Spleen (tissue), 11 donors: ENCODE results near the gene GLI2. TPM values are rescaled to one million over a fixed set of nuclear protein-coding genes. Genes with fewer than 3 reads are reported as not detected.

Experiments
- DNase-seq: peaks from one replicate; pipeline ENCODE4 v3.0.0-alpha.2; 2020
- H3K27ac ChIP-seq, 8 donors: fragments of 200-600 bp; sonication (generic) in 7 of 8; 1 replicate in 4 of 8; 2 replicates in 4 of 8; pipeline versions ENCODE4 v1.5.0 to v1.8.0; 2016 to 2021; ENCODE audit warnings: inconsistent platforms in 4 of 8, mild to moderate bottlenecking in 4 of 8, moderate library complexity in 1 of 8
- H3K27me3 ChIP-seq, 7 donors: fragments of 200-600 bp; sonication (generic) in 6 of 7; replicated peaks in 1 of 7; 1 replicate in 4 of 7; 2 replicates in 3 of 7; pipeline versions ENCODE4 v1.5.0 to v1.8.0; 2016 to 2021; ENCODE audit warnings: inconsistent platforms in 3 of 7, mild to moderate bottlenecking in 1 of 7
- H3K36me3 ChIP-seq, 6 donors: fragments of 200-600 bp; sonication (generic) in 5 of 6; 1 replicate in 4 of 6; 2 replicates in 2 of 6; pipeline versions ENCODE4 v1.5.0 to v1.8.0; 2016 to 2021; ENCODE audit warnings: inconsistent platforms in 2 of 6
- H3K4me1 ChIP-seq, 6 donors: fragments of 200-600 bp; sonication (generic) in 5 of 6; 1 replicate in 3 of 6; 2 replicates in 3 of 6; pipeline versions ENCODE4 v1.5.0 to v1.8.0; 2016 to 2021; ENCODE audit warnings: inconsistent platforms in 3 of 6
- H3K4me3 ChIP-seq, 8 donors: fragments of 200-600 bp; sonication (generic) in 7 of 8; 1 replicate in 4 of 8; 2 replicates in 4 of 8; pipeline versions ENCODE4 v1.5.0 to v1.8.0; 2016 to 2021; ENCODE audit warnings: inconsistent platforms in 4 of 8, mild to moderate bottlenecking in 4 of 8, moderate library complexity in 2 of 8
- H3K9me3 ChIP-seq, 8 donors: fragments of 200-600 bp; sonication (generic) in 7 of 8; 1 replicate in 4 of 8; 2 replicates in 4 of 8; pipeline versions ENCODE4 v1.5.0 to v1.8.0; 2016 to 2021; ENCODE audit warnings: inconsistent platforms in 4 of 8
- POLR2A ChIP-seq, 3 donors: fragments of 450-650 bp; IDR thresholded peaks; one replicate each; pipeline ENCODE4 v1.5.1; 2017; ENCODE audit warnings: antibody characterized with exemption in 3 of 3, mild to moderate bottlenecking in 1 of 3
- POLR2AphosphoS5 ChIP-seq, 3 donors: sonication (generic); formaldehyde crosslinking; IDR thresholded peaks; one replicate each; pipeline ENCODE4 v1.5.1; 2017; ENCODE audit warnings: antibody characterized with exemption in 3 of 3
- WGBS, 5 donors: extraction: QIAGEN DNeasy Blood & Tissue Kit in 3 of 5; methylation state at CpG; one replicate each; pipeline versions ENCODE4 v1.1.5 to v1.1.7; 2013 to 2018; 5-methylcytosine and 5-hydroxymethylcytosine counted together
- intact Hi-C: fragments of 100-400 bp; cut with DNase I; formaldehyde crosslinking; loops from one replicate; pipeline ENCODE4 v1.15.0; 2023; ENCODE audit warnings: low total_unique reads
- polyA plus RNA-seq, 3 donors: library from polyadenylated mRNA; stranded (reverse); fragments of 200-250 nt; gene quantifications; one replicate each; pipeline ENCODE4 v1.2.1, GENCODE V29; 2013
- total RNA-seq, 7 donors: library from RNA; depleted of rRNA in 3 of 7; stranded (reverse); fragments of >200 nt in 3 of 7; fragmentation: NEBNext Ultra II Directional in 4 of 7; extraction: Animal tissue kit (Norgen Biotek cat#: 25700) in 4 of 7; gene quantifications; one replicate each; pipeline versions ENCODE4 v1.1.0 to v1.2.1, GENCODE V29; 2016 to 2021
- TF ChIP-seq, protein P1 (sequence below), 11 experiments: fragments of 200-600 bp in 7 of 11; fragments of 450-650 bp in 4 of 11; sonication (generic) in 4 of 11; IDR thresholded peaks in 8 of 11; conservative IDR thresholded peaks in 3 of 11; 1 replicate in 7 of 11; 2 replicates in 4 of 11; pipeline versions ENCODE4 v1.4.0 to v1.8.0; 2016 to 2021; ENCODE audit warnings: antibody characterized with exemption in 11 of 11, inconsistent platforms in 4 of 11, mild to moderate bottlenecking in 1 of 11
- donor health status: healthy with polysubstance abuse.
- donor health status: DM: no; HTN: no; CAD: no; lungs with moderate emphysema.
- donor health status: DM: no; HTN: no; CAD: no.
- donor health status: Bipolar disorder and iron deficiency.
- donor health status: healthy.
- donor health status: DM: no; HTN: no; CAD: no.
- donor health status: DM: yes; HTN: yes; CAD: no.

The GLI2 gene
- total and polyA plus RNA-seq, 10 donors: 0.22 to 10.6 (median 1.4) TPM

DNA sequence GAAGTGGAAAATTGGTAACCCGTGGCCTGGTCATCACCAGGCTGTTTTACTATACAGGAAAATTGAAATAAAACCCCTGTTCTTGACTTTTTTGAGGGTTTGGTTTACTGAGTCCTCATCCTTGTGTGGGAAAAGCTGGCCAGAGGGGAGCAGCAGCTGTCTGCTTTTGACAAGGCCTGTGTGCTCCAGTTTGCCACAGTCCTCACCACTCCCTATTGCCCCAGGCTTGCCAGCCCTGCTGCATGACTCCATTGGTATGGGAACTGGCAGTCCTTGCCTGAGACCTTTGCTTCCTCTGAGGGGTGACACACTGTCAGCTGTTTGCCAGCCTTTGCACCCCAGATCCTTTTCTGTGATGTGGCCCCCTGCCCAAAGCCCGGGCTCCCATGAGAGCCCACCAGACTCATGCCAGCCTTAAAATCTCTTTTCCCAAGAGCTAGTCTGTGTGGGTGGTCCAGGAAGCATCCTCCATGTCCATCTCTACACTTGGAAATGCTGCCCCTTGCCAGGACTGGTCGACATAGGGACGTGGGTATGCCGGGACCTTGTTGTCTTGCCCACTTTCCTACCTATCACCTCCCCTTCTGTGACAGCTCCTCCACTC lies 39.0 kb downstream of the GLI2 start:
- Histone ChIP-seq H3K27ac (no peak overlapping the region), H3K4me1 (peaks cover 0 to 7% (median 0%) of the 10 kb centered on the region in 6 donors), H3K4me3 (no peak overlapping the region), H3K9me3 (no peaks in the 10 kb centered on the region), H3K36me3 (no peaks in the 10 kb centered on the region), H3K27me3 (peaks cover 0 to 10% (median 0%) of the 10 kb centered on the region in 7 donors)
- TF ChIP-seq POLR2AphosphoS5 (IDR thresholded peaks at IDR 0.05) (no peak), POLR2A (IDR thresholded peaks at IDR 0.05) (no peak)
- TF ChIP-seq, protein P1, sequence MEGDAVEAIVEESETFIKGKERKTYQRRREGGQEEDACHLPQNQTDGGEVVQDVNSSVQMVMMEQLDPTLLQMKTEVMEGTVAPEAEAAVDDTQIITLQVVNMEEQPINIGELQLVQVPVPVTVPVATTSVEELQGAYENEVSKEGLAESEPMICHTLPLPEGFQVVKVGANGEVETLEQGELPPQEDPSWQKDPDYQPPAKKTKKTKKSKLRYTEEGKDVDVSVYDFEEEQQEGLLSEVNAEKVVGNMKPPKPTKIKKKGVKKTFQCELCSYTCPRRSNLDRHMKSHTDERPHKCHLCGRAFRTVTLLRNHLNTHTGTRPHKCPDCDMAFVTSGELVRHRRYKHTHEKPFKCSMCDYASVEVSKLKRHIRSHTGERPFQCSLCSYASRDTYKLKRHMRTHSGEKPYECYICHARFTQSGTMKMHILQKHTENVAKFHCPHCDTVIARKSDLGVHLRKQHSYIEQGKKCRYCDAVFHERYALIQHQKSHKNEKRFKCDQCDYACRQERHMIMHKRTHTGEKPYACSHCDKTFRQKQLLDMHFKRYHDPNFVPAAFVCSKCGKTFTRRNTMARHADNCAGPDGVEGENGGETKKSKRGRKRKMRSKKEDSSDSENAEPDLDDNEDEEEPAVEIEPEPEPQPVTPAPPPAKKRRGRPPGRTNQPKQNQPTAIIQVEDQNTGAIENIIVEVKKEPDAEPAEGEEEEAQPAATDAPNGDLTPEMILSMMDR (IDR thresholded peaks at IDR 0.05 in 8 of 11, conservative IDR thresholded peaks at IDR 0.05 in 3 of 11): no peak
- intact Hi-C loops: no loop called here
- 76 to 93% (median 82%) methylated on average over 5 of the region's 5 CpGs for WGBS, 5 donors
- DNase-seq: peak; percentile 52

DNA sequence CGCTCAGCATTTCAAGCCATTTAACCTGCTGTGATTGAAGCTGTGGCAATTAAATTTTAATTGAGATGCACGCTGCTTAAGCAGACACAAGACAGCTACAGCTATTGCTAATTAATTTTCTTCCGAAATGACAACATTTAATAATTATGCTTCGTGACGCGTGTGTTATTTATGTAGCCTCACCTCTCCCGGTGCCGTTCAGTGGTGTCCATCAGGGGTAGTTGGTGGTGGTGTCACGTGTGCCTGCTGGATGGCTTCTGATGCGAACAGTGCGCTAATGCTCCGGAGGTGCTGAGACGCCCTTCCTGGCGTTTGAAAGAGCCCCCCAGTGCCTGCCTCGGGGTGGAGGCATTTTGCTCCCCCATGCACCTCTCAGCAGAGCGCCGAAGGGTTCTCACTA lies 39.5 kb downstream of the GLI2 start:
- H3K4me3 ChIP-seq: no peak overlapping the region
- no peak overlapping the region for H3K27ac ChIP-seq
- intact Hi-C loops: no loop called here
- no peak for TF ChIP-seq POLR2AphosphoS5 (IDR thresholded peaks at IDR 0.05)
- TF ChIP-seq POLR2A (IDR thresholded peaks at IDR 0.05): no peak
- TF ChIP-seq, protein P1 (IDR thresholded peaks at IDR 0.05 in 8 of 11, conservative IDR thresholded peaks at IDR 0.05 in 3 of 11): no peak
- no peaks in the 10 kb centered on the region for H3K9me3 ChIP-seq
- H3K27me3 ChIP-seq: peaks cover 0 to 10% (median 0%) of the 10 kb centered on the region in 7 donors
- WGBS, 5 donors: 86 to 94% (median 92%) methylated on average over 17 of the region's 17 CpGs
- H3K36me3 ChIP-seq: no peaks in the 10 kb centered on the region
- peaks cover 0 to 7% (median 0%) of the 10 kb centered on the region in 6 donors for H3K4me1 ChIP-seq
- peak; percentile 62 for DNase-seq

DNA sequence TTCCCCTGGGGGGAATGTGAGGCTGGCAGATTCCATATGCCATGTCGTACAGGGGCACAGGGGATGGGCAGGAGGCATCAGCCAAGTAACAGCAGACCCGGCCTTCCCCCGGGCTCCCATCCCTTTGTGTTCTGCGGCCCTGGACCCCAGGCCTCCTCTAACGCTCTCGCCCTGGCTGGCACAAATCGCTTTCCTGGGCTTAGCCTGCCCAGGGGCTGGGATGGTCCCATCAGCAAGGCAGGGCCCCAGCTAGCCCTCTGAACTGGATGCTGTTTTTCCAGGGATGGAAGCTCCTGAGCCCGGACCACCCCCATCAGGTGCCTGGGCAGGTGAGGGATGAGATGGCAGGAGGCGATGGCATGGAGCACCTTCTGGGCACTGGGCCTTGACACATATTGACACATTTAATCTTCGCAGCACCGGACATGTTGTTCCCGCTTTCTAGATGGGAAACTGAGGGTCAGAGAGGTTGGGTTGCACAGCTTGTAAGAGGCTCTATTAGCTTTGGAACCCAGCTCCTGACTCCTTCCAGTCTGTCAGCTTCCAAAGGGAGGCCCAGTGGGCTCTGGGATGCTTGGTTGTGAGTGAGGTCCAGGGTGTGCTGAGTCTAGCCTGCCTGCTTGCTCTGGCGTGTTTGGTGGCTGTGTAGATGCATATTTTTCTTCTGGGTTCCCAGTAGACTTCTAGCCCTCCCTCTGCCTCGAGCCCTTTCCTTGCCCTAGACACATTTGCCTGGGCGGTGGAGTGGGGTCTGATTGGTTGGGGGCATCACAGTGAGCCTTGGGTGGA lies 40.3 kb downstream of the GLI2 start:
- Histone ChIP-seq H3K4me1 (peaks cover 0 to 7% (median 0%) of the 10 kb centered on the region in 6 donors), H3K4me3 (no peak overlapping the region), H3K27ac (no peak overlapping the region), H3K36me3 (no peaks in the 10 kb centered on the region), H3K9me3 (no peaks in the 10 kb centered on the region), H3K27me3 (peaks cover 0 to 10% (median 0%) of the 10 kb centered on the region in 7 donors)
- 89 to 95% (median 93%) methylated on average over 13 to 15 of the region's 15 CpGs for WGBS, 5 donors
- no peak for TF ChIP-seq POLR2AphosphoS5 (IDR thresholded peaks at IDR 0.05)
- TF ChIP-seq, protein P1 (IDR thresholded peaks at IDR 0.05 in 8 of 11, conservative IDR thresholded peaks at IDR 0.05 in 3 of 11): no peak
- TF ChIP-seq POLR2A (IDR thresholded peaks at IDR 0.05): no peak
- DNase-seq: peak; percentile 60
- intact Hi-C loops: no loop called here

DNA sequence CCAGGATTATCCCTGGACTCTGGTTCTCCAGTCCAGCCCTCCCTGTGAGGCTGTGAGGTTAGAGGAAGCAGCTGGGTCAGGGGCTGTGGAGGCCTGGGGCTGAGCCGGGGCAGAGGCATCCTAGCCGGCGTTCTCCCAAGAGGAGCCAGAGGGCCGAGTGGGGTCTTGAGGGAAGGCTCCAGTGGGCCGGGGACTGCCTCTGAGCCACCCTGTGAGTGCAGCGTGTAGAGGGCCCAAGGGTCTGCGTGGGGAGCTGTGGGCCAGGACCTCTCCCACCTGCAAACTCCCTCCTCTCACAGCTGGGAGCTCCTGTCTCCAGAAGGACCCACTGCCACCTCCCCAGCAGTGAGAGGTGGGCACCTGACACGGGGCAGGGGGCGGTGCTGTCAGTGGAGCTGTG lies 41.0 kb downstream of the GLI2 start:
- WGBS, 5 donors: 85 to 92% (median 87%) methylated on average over 5 to 9 of the region's 9 CpGs
- Histone ChIP-seq H3K4me1 (peaks cover 0 to 7% (median 0%) of the 10 kb centered on the region in 6 donors), H3K27me3 (peaks cover 0 to 10% (median 0%) of the 10 kb centered on the region in 7 donors), H3K27ac (no peak overlapping the region), H3K9me3 (no peaks in the 10 kb centered on the region), H3K4me3 (no peak overlapping the region), H3K36me3 (no peaks in the 10 kb centered on the region)
- TF ChIP-seq, protein P1 (IDR thresholded peaks at IDR 0.05 in 8 of 11, conservative IDR thresholded peaks at IDR 0.05 in 3 of 11): no peak
- no peak for TF ChIP-seq POLR2AphosphoS5 (IDR thresholded peaks at IDR 0.05)
- no peak for TF ChIP-seq POLR2A (IDR thresholded peaks at IDR 0.05)
- DNase-seq: peak; percentile 65
- intact Hi-C loops: no loop called here
